Activated T-cell treated with anti-CD3 and anti-CD28 coated beads for 1 hour (primary cell): Measurements from ENCODE around the gene KAZN.

Experiments
- DNase-seq: peaks from one replicate; pipeline ENCODE4 v3.0.0-alpha.2; 2020; ENCODE audit warnings: low read depth

KAZN gene

GRCh38 chr1:14647777-14648176 lies 49.3 kb downstream of the KAZN start:
- DNase-seq, result no peak

GRCh38 chr1:14648391-14648790 lies 49.9 kb downstream of the KAZN start:
- DNase-seq, result no peak

DNA sequence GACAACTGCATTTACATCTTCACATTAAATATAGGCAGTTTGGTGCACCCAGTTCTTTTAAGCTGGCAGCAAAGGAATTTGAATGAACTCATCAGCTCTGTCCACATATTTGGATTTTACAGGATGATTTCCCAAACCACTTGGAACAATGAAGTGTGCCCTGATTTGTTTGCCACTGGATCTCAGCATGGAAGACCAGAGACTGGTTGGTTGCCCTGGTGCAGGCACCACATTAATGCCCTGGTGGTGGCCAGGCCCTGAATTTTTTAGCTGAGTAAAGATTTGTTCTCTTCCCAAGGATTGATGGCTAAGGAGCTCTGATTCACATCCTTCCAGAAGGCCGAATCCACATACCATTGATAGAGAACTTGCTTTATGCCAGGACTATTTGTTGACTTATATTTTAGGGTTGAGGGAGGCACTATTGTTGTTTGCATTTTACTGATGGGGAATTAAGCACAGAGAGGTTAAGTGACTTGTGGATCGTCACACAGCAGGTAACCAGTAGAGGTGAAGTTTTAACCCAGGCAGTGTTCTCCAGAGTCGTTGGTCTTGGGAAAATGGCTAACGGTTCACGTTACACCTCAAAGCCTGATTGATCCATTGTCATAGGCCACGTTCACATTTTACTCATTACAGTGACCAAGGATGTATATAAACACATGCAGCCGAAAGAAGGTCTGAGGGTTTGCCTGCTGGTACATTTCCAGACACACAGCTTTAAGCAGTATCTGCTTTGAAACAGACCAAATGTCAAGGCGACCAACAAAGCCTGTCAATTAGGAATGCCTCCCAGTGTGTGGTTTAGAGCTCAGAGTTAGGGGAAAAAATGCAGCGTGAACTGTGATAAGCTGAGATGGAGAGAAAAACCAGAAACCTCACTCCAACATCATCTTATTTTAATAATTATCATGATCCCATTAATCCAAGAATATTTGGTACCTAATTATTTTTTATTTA lies 50.7 kb downstream of the KAZN start:
- DNase-seq, result no peak

DNA sequence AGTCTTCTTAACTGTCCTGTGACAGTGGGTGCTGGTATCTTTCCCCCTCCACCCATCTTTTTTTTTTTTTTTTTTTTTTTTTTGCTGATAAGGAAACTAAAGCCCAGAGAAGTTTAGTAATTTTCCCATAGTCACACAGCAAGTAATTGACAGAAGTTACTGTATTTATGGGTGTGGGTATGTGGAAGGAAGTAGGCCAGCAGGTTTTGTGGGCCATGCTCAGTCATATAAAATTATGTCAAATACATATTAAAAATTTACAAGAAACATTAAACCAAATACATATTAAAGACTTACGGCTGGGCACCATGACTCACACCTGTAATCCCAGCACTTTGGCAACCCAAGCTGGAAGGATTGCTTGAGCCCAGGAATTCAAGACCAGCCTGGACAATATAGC lies 51.5 kb downstream of the KAZN start:
- DNase-seq, result no peak

- DNase-seq, result no peak
These were observed 52.5 kb downstream of the KAZN start for GRCh38 chr1:14650951-14651350.

DNA sequence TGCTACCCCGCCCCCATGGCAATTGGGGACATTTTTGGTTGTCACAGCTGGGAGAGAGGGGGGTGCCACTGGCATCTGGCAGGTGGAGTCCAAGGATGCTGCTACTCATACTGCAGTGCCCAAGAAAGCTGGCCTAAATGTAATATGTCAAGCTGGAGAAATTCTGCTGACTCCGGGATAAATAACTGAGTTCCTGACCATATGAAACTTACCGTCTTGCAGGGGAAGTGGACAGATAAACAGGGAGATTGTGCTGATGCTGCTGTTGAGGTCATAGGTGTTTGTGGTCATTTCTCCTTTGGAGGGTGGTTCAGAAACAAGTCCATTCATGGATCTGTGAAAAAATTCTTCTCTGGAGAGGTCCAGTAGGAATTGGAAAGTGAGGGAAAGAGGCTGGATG lies 54.4 kb downstream of the KAZN start:
- no peak for DNase-seq

DNA sequence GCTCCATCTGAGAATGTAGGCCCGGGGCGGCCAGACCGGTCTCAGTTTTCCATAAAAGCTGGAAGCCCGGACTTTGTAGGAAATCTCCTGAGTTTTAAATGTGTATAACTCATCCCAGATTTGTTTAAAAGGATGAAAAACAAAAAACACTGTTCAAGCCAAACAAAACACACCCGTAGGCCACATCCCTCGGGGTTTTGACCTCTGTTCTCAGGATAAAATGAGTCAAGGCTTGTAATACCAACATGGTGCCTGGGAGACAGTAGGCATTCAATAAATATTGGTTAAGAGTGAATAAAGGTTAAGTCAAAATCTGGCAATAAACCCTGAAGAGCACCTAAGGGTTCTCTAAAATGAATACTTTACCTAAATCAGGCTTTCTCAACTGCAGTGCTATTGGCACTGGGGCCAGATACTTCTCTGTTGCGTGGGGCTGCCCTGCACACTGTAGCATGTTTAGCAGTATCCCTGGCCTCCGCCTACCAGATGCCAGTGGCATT lies 55.0 kb downstream of the KAZN start:
- no peak for DNase-seq

- no peak for DNase-seq
These were observed 56.1 kb downstream of the KAZN start for GRCh38 chr1:14654554-14654953.

DNA sequence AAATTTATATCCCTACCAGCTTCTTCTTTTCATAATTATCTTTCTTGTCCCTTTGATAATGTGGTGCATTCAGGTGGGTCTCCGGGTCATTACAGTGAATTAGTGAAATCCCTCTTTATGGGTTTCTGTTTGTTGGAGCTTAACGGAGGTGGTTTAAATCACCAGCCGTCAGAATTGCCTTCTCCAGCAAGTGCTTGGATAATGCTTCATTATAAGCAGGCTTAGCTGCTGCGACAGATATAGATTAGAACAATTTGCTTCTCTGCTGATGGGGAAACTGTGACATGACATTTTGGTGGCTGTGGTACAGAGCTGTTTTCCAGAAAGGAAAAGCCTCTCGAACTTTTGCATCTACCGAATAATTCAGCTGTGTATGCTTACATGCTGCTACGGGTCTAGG lies 56.9 kb downstream of the KAZN start:
- no peak for DNase-seq

GRCh38 chr1:14656384-14656937 lies 58.0 kb downstream of the KAZN start:
- no peak for DNase-seq

DNA sequence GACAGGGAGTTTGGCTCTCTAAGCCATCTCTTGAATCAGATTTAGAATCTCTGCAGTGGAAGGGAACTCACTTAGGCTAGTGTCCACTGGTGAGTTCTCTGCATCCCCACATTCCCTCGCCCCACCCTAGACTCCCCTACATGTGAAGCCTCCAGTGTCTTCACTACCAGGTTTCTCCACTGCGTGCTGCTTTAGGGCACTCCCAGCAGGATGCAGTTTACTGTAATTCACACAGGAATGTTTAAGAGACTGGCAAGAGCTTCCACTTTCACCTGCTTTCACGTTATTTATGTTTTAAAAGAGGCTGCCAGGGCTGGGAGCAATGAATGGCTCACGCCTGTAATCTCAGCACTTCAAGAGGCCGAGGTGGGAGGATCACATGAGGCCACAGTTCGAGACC lies 60.2 kb downstream of the KAZN start:
- no peak for DNase-seq

DNA sequence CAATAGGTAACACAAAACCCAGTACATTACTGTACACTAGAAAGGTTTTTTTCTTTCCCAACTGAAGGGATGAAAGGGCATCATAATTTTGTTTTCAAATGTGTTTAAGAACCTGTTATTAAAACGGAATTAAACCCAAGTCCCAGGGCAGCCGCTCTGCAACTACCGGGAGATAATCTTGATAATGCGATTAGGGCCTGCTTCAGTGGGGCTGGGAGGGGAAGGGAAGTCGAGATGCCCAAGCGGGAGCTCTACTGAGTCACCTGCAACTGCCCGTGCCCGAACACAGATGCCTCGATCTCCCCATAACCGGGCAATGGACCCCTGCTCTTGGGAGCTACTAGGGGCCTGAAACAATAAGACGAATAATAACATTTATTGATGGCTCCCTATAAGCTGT lies 61.4 kb downstream of the KAZN start:
- DNase-seq, result no peak

DNA sequence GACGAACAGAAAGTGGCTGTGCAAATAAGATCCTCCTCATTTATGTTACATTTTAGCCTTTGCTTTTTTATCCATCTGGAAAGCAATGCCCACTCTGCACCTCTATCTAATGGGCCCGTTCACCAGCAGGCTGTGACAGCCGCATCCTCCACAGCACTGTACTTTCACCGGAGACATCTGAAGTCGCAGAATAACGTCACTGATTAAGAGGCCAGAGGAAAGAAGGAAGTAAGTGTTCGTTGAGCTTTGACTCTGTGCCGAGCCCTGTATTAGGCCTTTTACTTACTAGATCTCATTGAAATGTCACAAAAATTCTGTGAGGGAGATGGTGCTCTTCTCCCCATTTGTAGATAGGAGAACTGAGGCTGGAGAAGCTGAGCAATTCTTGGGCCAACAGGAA lies 62.3 kb downstream of the KAZN start:
- no peak for DNase-seq

DNA sequence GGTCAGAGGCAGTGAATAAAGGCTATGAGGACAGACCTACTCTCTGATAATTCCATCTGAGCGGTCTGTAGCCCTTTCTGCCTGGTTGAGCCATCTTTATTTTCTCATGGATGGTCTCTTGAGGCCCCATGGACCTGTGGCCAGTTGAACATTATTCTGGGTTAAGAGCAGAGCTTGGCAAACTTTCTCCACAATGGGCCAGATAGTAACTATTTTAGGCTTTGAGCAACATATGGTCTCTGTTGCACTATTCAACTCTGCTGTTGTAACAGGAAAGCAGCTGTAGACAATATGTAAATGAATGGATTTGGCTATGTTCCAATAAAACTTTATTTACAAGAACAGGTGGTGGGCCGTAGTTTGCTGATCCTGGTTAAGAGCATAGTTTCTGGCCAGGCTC lies 62.7 kb downstream of the KAZN start:
- DNase-seq, result no peak

DNA sequence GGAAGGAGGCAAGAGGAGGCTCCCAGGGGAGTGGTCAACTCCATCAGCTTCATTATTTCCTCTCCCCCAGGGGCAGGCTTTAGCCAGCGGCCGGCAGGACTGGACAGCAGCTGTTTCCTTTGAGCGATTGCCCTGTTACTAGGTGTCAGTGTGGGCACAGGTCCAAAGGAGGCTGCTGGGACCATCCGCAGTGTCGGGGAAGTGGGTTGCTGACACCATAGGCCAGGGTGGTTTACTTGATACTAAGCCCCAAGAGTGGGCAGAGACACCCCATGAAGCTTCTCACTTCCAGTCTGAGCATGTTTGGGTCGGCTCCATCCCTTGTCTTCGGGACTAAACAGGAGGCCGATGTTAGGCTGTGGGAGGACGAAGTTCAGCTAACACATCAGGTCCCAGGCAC lies 63.6 kb downstream of the KAZN start:
- no peak for DNase-seq

DNA sequence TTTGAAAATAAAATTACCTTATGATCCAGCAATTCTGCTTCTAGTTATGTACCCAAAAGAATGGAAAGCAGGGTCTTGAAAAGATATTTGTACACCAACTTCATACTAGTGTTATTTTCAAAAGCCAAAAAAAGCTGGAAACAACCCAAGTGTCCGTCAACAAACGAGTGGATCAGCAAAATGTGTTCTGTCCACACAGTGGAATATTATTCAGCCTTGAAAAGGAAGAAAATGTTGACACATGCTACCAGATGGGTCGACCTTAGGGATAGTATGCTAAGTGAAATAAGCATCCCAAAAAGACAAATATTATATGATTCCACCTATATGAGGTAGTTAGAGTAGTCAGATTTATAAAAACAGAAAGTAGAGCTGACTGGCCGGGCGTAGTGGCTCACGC lies 65.3 kb downstream of the KAZN start:
- no peak for DNase-seq

GRCh38 chr1:14666373-14666772 lies 67.9 kb downstream of the KAZN start:
- no peak for DNase-seq

- DNase-seq, result no peak
These were observed 68.6 kb downstream of the KAZN start for GRCh38 chr1:14666962-14667650.

GRCh38 chr1:14667651-14667984 lies 69.1 kb downstream of the KAZN start:
- DNase-seq, result no peak

- DNase-seq, result no peak
These were observed 70.1 kb downstream of the KAZN start for GRCh38 chr1:14668538-14668937.

DNA sequence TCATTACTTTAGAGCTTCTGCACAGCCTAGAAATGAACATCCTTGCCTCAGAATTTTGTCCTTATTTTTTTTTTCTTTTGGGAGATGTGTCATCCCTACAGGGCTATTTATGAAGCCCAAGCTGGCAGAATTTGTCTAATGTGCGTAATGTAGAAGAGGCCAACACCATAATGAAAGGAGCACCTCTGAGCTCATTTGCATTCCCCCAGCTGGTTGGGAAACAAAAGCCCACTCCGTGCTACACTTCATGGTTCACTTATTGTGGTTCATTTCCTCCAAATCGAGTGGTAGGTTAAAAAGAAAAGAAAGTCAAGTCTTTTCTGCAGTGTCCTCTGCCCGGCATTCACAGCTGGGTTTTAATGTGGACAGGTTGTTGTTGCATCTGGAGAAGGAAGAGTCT lies 73.5 kb downstream of the KAZN start:
- DNase-seq, result no peak

GRCh38 chr1:14674030-14674429 lies 75.5 kb downstream of the KAZN start:
- DNase-seq, result no peak

- DNase-seq, result no peak
These were observed 77.9 kb downstream of the KAZN start for GRCh38 chr1:14676400-14676799.
